ENCODE data around the gene VPS37B. TPM values are rescaled to one million over a fixed set of nuclear protein-coding genes. Genes with fewer than 3 reads are reported as not detected.
"Not testable (repeated sequence)": the region's sequence is repeated elsewhere in the genome, so short reads cannot be mapped to it uniquely, and the experiment has no call there.

Gene VPS37B
- total RNA-seq, 1 donor from 2014 or later, result 29.1 TPM

DNA sequence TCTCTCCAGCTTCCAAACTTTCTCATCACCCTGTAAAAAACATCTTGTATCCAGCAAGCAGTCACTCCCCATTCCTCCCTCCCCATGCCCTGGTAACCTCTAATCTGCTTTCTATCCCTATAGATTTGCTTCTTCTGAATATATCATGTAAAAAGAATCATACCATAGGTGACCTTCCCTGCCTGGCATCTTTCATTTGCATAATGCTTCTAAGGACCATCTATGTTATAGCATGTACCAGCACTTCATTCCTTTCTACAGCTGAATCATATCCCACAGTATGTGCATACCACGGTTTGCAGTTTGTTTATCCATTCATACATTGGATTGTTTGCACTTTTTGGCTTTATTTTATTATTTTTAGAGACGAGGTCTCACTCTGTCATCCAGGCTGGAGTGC lies 22.9 kb upstream of the VPS37B start:
- Mint-ChIP-seq H3K27me3 (ENCODE audit: low read depth) (no peaks in the 10 kb centered on the region), H3K4me1 (peaks cover 13% of the 10 kb centered on the region), H3K4me3 (no peak overlapping the region), H3K36me3 (no peaks in the 10 kb centered on the region), H3K27ac (no peak overlapping the region), H3K9me3 (peaks cover 3% of the 10 kb centered on the region)
- no peak for DNase-seq (ENCODE audit: low spot score in 2 of 2, unreplicated experiment in 2 of 2)
- TF ChIP-seq, protein P1, sequence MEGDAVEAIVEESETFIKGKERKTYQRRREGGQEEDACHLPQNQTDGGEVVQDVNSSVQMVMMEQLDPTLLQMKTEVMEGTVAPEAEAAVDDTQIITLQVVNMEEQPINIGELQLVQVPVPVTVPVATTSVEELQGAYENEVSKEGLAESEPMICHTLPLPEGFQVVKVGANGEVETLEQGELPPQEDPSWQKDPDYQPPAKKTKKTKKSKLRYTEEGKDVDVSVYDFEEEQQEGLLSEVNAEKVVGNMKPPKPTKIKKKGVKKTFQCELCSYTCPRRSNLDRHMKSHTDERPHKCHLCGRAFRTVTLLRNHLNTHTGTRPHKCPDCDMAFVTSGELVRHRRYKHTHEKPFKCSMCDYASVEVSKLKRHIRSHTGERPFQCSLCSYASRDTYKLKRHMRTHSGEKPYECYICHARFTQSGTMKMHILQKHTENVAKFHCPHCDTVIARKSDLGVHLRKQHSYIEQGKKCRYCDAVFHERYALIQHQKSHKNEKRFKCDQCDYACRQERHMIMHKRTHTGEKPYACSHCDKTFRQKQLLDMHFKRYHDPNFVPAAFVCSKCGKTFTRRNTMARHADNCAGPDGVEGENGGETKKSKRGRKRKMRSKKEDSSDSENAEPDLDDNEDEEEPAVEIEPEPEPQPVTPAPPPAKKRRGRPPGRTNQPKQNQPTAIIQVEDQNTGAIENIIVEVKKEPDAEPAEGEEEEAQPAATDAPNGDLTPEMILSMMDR (IDR thresholded peaks at IDR 0.05; ENCODE audit: unreplicated experiment), result no peak

DNA sequence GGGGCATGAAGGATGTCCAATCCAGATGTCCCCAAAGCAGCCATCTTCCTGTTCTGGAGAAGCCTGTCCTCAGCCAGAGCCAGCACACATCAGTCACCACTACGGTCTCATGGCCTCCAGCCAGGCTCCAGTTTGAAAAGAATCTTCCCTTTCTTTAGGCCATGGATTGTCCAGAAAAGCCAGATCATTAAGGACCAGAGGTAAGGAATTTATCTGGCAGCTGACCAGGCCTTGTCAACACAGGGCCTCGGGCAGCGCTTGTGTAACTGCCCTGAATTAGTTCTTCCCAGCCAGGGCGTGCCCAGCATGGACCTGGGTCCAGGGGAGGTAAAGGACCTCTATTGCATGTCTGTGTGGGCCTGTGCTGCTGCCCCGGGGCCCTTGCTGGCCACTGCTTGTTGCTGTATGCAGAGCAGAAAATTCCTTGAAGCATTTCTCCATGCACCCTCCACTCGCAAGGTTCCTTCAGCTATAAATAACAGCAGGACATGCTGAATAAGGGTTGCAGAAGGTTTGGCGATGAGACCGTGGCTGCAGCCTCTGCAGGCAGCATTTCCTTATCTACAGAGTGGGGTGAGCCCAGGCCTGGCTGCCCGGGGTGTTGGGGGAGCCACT lies 21.7 kb upstream of the VPS37B start:
- Mint-ChIP-seq H3K4me3 (no peak overlapping the region), H3K27ac (peak overlapping the region; percentile 65), H3K4me1 (peaks cover 13% of the 10 kb centered on the region), H3K9me3 (peaks cover 3% of the 10 kb centered on the region), H3K27me3 (ENCODE audit: low read depth) (no peaks in the 10 kb centered on the region), H3K36me3 (no peaks in the 10 kb centered on the region)
- no peak for DNase-seq (ENCODE audit: low spot score in 2 of 2, unreplicated experiment in 2 of 2)
- TF ChIP-seq, protein P1 (IDR thresholded peaks at IDR 0.05; ENCODE audit: unreplicated experiment), result no peak

DNA sequence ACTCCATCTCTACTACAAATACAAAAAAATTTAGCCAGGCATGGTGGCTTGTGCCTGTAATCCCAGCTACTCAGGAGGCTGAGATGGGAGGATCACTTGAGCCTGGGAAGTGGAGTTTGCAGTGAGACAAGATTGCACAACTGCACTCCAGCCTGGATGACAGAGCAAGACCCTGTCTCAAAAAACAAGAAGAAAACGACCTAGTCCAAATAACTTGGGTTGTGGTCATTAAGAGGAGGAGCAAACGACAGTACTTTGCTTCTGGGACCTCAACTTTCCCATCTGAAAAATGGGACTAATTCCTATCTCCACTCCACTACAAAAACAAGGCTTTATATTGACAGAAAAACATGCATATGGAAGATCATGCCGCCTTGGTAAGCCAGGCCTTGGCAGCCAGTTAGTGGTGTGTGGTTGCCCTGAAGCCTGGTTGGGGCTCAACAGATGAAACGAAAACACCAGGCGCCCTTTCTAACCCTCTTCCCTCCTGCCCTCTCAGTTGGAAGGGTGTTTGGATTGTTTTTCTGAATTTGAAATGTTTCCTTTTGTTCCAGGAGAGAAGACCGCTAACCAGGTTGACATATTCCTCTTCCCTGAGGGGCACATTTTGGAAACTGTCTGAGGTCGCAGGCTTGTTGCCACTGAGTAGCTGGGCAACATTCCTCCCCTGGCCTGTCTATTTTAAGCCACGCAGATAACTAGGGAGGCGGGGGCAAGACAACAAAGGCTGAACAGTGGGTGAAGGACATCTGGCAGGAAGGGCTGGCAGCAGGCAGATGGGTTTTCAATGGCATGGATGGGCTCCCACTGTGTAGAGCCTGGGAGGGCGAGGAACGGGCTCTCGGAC lies 13.7 kb upstream of the VPS37B start:
- no peak for DNase-seq (ENCODE audit: low spot score in 2 of 2, unreplicated experiment in 2 of 2)
- Mint-ChIP-seq H3K27me3 (ENCODE audit: low read depth) (no peaks in the 10 kb centered on the region), H3K27ac (no peak overlapping the region), H3K9me3 (peaks cover 5% of the 10 kb centered on the region), H3K4me1 (peaks cover 10% of the 10 kb centered on the region), H3K36me3 (no peaks in the 10 kb centered on the region), H3K4me3 (no peak overlapping the region)
- TF ChIP-seq, protein P1 (IDR thresholded peaks at IDR 0.05; ENCODE audit: unreplicated experiment), result no peak

DNA sequence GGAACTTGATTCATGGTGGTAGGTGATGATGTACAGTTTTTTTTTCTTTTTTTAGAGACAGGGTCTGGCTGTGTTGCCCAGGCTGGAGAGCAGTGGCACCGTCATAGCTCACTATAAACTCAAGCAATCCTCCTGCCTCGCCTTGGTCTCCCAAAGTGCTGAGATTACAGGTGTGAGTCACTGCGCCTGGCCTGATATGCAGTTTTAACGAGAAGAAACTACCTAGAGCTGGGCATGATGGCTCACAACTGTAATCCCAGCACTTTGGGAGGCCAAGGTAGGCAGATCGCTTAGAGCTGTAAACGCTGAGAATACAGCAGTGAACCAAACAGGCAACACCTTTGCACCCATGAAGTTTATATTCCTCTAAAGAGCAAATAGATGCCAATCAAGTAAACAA lies 13.0 kb upstream of the VPS37B start:
- H3K9me3 Mint-ChIP-seq, result peaks cover 3% of the 10 kb centered on the region
- no peaks in the 10 kb centered on the region for H3K36me3 Mint-ChIP-seq
- no peak for DNase-seq (ENCODE audit: low spot score in 2 of 2, unreplicated experiment in 2 of 2)
- H3K27me3 Mint-ChIP-seq (ENCODE audit: low read depth), result no peaks in the 10 kb centered on the region
- peaks cover 10% of the 10 kb centered on the region for H3K4me1 Mint-ChIP-seq
- TF ChIP-seq, protein P1 (IDR thresholded peaks at IDR 0.05; ENCODE audit: unreplicated experiment), result no peak
- H3K4me3 Mint-ChIP-seq, result no peak overlapping the region
- no peak overlapping the region for H3K27ac Mint-ChIP-seq

DNA sequence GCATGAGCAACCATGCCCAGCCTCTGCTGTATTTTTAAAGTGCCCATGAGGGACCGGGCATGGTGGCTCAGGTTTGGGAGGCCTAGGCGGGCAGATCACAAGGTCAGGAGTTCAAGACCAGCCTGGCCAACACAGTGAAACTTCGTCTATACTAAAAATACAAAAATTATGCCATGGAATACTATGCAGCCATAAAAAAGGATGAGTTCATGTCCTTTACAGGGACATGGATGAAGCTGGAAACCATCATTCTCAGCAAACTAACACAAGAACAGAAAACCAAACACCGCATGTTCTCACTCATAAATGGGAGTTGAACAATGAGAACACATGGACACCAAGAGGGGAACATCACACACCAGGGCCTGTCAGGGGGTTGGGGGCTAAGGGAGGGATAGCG lies 9.3 kb upstream of the VPS37B start:
- not testable (repeated sequence) for H3K27me3 Mint-ChIP-seq (ENCODE audit: low read depth); DNase-seq (ENCODE audit: low spot score in 2 of 2, unreplicated experiment in 2 of 2); H3K36me3 Mint-ChIP-seq; H3K4me3 Mint-ChIP-seq; H3K9me3 Mint-ChIP-seq; H3K27ac Mint-ChIP-seq
- peaks cover 11% of the 10 kb centered on the region for H3K4me1 Mint-ChIP-seq

DNA sequence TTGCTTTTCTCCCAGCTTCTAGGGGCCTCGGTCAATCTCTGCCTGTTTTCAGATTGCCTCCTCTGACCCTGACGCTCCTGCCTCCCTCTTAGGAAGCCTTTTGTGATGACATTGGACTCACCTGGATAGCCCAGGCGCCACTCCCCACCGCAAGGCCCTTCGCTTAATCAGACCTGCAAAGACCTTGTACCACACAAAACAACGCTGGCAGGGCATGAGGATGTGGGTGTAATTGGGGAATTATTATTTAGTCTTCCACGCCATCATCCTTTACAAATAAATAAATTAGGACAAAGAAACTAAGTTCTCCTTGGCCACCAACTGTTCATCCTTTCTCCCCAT lies 7.7 kb upstream of the VPS37B start:
- H3K9me3 Mint-ChIP-seq, result peaks cover 3% of the 10 kb centered on the region
- no peak overlapping the region for H3K27ac Mint-ChIP-seq
- DNase-seq (ENCODE audit: low spot score in 2 of 2, unreplicated experiment in 2 of 2), result no peak
- TF ChIP-seq, protein P1 (IDR thresholded peaks at IDR 0.05; ENCODE audit: unreplicated experiment), result no peak
- no peaks in the 10 kb centered on the region for H3K36me3 Mint-ChIP-seq
- H3K27me3 Mint-ChIP-seq (ENCODE audit: low read depth), result no peaks in the 10 kb centered on the region
- peaks cover 3% of the 10 kb centered on the region for H3K4me1 Mint-ChIP-seq
- no peak overlapping the region for H3K4me3 Mint-ChIP-seq
